T47D (cell line): ENCODE data around the gene OVAAL.

Experiments used
- DNase-seq, 2 experiments: peaks; one replicate each; pipeline versions ENCODE4 v3.0.0 to v3.0.0-alpha.2; 2011 to 2012; ENCODE audit warnings: low read depth in 1 of 2, low spot score in 1 of 2
- JUND ChIP-seq: IDR thresholded peaks from 2 replicates; pipeline ENCODE4 v1.6.1; 2012; ENCODE audit warnings: low read depth
- in situ Hi-C: cut with HindIII; loops from 2 replicates; pipeline ENCODE4 v1.10.0; 2016; ENCODE audit warnings: low sequenced_read_pairs, low pct_unique_long_range_greater_than_20kb

The OVAAL gene

DNA sequence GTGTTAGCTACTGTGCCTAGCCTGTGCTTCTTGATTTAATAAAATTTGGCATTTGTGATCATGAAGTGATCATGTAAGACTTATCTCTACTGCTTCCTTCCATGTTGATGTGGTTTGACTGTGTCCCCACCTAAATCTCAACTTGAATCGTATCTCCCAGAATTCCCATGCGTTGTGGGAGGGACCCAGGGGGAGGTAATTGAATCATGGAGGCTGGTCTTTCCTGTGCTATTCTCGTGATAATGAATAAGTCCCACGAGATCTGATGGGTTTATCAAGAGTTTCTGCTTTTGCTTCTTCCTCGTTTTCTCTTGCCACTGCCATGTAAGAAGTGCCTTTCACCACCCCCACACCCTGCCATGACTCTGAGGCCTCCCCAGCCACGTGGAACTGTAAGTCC lies at the start of gene OVAAL:
Gene OVAAL (plus strand): TSS at position 301 of the 400 bp plus-strand sequence.
- in situ Hi-C loops = no loop called here
- TF ChIP-seq JUND = no peak

DNA sequence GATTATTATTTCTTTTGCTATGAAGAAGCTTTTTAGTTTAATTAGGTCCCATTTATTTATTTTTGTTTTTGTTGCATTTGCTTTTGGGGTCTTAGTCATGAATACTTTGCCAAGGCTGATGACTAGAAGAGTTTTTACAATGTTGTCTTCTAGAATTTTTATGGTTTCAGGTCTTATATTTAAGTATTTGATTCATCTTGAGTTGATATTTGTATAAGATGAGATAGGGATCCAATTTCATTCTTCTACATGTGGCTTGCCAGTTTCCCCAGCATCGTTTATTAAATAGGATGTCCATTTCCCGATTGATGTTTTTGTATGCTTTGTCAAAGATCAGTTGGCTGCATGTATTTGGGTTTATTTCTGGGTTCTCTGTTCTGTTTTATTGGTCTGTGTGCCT lies 47.9 kb upstream of the OVAAL start:
- TF ChIP-seq JUND = no peak
- in situ Hi-C loops = no loop called here
- DNase-seq = no peak

More for the DNA sequence above, at the start of gene OVAAL:
- DNase-seq = no peak

DNA sequence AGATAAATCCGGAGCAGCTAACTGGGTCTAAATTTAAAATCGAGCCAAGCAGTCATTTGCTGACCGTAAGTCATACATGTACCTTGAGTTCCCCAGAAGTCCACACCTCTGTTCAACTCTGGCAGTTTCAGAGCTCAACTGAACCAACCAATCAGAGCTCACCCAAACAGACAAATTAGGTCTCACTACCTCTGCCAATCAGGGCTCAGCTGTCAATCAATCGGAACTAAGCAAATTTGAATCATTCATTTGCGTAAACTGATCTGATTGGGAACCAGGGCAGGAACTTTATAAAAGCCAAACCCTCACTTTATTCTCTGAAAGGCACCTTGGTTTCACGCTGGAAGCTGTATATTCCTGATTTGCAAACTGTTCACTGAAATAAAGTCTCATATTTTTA lies 45.2 kb upstream of the OVAAL start:
- no peak for TF ChIP-seq JUND
- in situ Hi-C loops = no loop called here
- peak in 1 of 2 experiments; percentile 34 for DNase-seq

DNA sequence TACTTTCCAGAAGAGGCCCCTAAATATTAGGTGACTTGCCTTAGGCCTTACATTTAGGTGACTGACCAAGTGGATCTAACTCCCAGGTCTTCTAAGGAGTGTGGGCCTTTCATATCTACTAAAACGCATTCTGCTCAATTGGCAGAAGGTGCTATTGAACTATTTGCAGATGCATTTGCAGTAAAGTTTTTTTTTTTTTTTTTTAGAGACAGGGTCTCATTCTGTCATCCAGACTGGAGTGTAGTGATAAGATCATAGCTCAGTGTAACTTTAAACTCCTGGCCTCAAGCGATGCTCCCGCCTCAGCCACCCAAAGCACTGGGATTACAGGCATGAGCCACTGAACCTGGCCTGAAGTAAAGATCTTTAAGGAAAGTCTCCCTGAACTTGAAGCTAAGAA lies 43.4 kb upstream of the OVAAL start:
- TF ChIP-seq JUND = no peak
- no peak for DNase-seq
- in situ Hi-C loops = no loop called here

DNA sequence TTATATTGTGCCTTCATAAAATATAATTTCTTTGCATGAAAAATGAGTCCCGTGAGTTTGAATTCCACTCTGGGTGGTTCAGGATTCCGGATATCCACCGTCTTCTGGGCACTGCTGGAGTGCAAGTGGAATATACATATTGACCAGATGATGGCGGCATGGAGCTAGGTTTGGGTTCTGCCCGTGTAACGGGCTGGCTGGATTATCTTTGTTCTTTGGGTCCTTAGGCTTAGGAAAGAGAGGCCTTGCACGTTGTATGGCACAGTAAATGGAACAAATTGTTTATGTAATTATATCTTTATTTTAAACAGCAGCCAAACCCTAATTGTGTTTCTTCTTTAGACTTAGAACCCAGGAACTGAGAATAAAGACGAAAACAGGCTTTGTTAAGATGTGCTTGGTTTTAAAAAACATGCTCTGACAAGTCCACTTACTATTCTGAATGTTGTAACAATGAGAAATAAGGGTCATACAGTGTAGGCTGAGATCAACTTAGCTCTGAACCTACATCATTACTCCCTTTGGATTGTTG lies 42.8 kb upstream of the OVAAL start:
- peak; percentile 65 to 83 for DNase-seq
- in situ Hi-C loops = no loop called here
- no peak for TF ChIP-seq JUND

DNA sequence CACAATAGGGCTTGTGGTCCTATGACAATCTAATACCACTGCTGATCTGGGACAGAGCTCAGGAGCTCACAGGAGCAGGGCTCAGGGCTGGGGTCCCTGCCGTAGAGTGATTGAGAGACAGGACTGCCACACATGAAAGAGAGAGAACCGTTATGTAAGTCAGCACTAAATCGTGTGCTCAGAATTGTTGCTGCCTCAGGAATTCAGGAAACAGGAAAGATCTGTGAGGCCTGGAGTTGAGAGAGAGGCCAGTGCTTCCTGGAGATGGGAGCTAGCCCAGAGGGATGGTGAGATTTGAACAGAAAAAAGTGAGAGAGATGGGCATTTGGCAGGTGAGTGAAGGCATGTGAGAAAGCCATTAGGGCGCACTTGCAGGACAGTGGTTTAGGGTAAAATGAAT lies 38.9 kb upstream of the OVAAL start:
- in situ Hi-C loops = loop anchor here (10.0 kb wide), 1 partner anchor 645 kb away; no protein-coding TSS in a partner anchor
- no peak for DNase-seq
- TF ChIP-seq JUND = no peak

DNA sequence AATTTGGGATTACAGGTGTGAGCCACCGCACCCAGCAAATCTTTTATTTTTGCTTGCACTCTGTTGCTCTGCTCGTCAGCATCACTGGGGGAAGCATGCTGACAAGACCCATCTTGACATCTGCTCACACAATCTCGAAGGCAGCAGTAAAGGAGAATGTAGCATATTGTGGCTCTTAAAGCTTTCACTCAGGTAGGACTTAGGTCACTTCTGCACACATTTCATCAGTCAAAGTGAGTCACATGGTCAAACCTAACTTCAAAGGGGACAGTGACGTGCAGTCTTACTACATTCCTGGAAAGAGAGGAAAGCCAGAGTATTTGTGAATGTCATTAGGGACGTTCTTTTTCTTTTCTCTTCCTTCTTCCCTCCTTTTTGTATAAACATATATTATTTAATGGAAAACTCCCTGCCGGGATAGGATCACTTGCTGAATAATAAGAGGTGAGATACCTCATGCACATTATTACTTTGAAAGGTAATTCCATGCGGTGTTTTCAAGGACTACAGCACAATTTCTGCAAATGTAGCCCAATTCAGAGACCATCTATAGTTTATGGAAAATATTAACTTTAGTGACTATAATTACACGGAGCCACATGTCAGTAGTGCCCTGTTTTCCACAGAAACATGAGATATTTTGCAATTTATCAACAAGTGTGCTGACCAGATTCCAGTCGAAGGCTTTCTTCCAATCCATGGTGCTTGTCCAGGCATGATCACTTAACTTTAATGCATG lies 37.1 kb upstream of the OVAAL start:
- DNase-seq = peak in 1 of 2 experiments; percentile 37
- no peak for TF ChIP-seq JUND
- in situ Hi-C loops = loop anchor here (10.0 kb wide), 1 partner anchor 643 kb away; no protein-coding TSS in a partner anchor

DNA sequence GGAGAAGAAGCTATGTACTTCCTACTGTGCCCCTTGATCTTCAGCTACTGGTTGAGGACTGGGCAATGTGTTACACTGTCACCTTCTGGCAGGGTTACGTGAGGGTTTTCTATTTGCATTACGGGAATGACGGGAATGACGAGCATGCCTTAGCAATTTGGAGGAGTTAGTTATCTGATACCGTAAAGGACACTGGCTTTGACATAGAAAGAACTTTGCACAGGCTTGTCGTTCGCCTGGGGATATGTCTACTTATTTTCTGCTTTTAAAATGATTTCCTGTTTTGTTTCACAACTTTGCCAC lies 36.6 kb upstream of the OVAAL start:
- in situ Hi-C loops = loop anchor here (10.0 kb wide), 1 partner anchor 643 kb away; no protein-coding TSS in a partner anchor
- peak in 1 of 2 experiments; percentile 64 for DNase-seq
- no peak for TF ChIP-seq JUND

DNA sequence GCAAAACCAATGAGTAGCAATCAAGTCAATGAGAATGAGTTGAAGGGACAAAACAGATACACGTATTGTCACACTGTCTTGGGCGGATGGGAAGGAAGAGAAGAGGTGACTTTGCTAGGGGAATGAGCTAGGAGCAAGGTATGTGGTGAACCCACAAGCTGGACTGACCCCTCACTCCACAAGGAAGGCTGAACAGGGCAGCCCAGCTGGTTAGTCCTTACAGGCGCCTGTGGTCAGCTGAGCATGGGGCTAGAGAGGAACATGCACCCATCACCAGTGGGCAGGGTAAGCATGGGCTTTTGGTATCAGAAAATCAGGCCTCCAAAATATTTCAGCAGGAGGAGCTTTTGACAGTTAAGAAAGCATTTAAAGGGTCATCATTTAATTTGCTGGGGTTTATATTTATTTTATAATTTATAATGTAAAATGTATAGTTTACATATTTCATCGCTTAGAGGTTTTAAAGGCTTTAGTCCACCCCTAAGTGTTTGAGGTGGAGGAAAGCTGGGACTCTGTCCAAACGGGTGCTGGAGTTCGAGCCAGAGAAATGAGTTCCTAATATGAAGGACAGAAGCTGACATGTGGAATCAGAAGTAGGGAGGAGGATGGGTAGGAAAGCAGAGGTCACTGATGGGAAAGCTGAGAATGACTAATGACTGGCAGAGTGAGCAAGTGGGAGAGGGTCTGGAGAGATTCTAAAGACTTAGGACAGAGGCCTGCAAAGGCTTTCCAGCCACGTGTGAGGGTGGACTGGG lies 34.4 kb upstream of the OVAAL start:
- no peak for TF ChIP-seq JUND
- in situ Hi-C loops = loop anchor here (10.0 kb wide), 1 partner anchor 640 kb away; no protein-coding TSS in a partner anchor
- DNase-seq = no peak

DNA sequence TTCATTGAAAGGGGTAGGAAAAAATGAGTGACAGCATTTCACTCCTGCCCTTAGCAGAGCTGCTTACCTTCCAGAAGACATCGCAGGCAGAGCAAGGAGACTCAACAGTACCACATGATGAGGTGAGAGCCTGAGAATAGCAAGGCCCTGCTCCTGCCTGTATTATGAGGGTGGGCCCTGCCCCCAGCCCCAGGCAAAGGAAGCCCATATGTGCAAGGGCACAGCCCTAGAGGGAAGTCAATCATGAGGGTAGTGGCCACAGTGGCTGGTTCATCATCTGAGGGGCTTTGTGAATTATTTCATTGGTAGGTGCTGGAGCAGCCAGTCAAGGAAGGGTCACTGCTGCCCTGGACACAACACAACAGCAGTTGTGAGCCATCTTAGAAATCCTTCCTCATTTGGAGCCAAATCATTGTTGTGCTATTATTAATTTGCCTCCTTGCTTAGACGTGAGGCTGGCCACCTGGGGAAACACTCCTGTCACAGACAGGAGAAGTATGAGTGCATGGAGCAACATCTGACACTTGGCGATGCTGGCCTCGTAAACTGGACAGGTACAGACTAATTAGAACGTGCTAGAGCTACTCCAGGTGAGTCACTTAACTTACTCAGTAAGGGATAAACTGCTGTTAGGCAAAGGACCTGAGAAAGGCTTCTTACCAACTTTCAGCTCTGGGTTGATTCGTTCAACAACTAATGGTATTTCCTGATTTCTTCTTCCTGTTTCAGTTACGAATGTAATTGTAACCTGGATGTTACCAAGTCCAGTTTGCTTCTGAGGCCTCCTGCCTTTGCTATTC lies 33.6 kb upstream of the OVAAL start:
- no peak for DNase-seq
- no peak for TF ChIP-seq JUND
- in situ Hi-C loops = loop anchor here (10.0 kb wide), 1 partner anchor 640 kb away; no protein-coding TSS in a partner anchor

DNA sequence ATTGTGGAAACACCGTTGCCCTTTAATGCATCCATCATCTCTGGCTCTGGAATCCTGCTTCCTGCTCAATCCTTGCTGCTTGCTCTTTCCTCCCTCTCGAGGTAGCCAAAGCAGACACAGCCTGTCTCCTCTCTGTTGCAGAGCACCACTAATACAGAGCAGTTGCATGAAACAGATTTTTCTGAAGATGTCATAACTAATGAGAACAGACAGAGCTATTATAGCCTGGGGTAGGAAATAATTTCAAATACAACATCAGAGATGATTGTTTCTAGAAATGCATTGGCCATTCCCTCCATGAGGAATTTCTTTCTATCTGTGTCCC lies 33.1 kb upstream of the OVAAL start:
- in situ Hi-C loops = loop anchor here (10.0 kb wide), 1 partner anchor 639 kb away; no protein-coding TSS in a partner anchor
- no peak for DNase-seq
- no peak for TF ChIP-seq JUND

DNA sequence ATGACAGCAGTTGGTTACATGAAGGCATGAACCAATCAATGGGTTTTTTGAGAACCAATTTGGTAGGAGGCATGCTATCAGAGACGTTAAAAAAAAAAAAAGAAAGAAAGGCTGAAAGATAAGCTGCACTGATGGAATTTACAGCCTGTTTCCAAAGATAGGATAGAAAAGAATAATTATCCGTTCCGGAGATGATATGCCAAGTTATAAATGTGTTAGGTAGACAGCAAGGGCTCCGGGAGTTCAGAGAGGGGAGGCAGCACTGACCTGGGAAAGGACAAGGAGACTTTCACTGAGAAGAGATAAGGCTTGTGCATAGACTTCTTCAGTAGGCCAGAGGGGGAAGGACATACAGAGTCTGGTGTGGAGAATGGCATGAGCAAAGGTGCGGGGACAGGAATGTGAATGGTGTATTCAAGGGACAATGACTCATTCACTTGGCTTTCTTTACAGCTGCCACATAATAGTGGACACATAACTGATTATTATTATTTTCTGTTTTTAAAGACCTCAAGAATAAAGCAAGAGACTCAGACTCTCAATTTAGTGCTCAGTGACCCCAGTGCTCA lies 31.6 kb upstream of the OVAAL start:
- no peak for DNase-seq
- in situ Hi-C loops = loop anchor here (10.0 kb wide), 1 partner anchor 638 kb away; no protein-coding TSS in a partner anchor
- TF ChIP-seq JUND = no peak
